ENCODE data around the gene ZGLP1.

The ZGLP1 gene

GRCh38 chr19:10259162-10259905 lies 50.3 kb downstream of the ZGLP1 start:
- H3K4me3 ChIP-seq (ENCODE audit: low read depth, low read length): no peak overlapping the region
- peak; percentile 100 for DNase-seq (ENCODE audit: low read depth)
- TF ChIP-seq POLR2A (IDR thresholded peaks at IDR 0.05; ENCODE audit: extremely low read depth, insufficient read length) (no peak), CTCF (IDR thresholded peaks at IDR 0.05; ENCODE audit: low read depth, low read length) (peak; percentile 100)

- no peak overlapping the region for H3K4me3 ChIP-seq (ENCODE audit: low read depth, low read length)
- peak; percentile 47 for DNase-seq (ENCODE audit: low read depth)
- TF ChIP-seq CTCF (IDR thresholded peaks at IDR 0.05; ENCODE audit: low read depth, low read length) (no peak), MAX (IDR thresholded peaks at IDR 0.05; ENCODE audit: low read depth, low read length) (no peak), MYC (IDR thresholded peaks at IDR 0.05; ENCODE audit: low read depth, low read length) (no peak), POLR2A (IDR thresholded peaks at IDR 0.05; ENCODE audit: extremely low read depth, insufficient read length) (no peak)
Observed at GRCh38 chr19:10258080-10258710, 51.4 kb downstream of the ZGLP1 start.

- peak; percentile 48 for DNase-seq (ENCODE audit: low read depth)
- TF ChIP-seq POLR2A (IDR thresholded peaks at IDR 0.05; ENCODE audit: extremely low read depth, insufficient read length): no peak
- no peak for TF ChIP-seq MYC (IDR thresholded peaks at IDR 0.05; ENCODE audit: low read depth, low read length)
- no peak for TF ChIP-seq MAX (IDR thresholded peaks at IDR 0.05; ENCODE audit: low read depth, low read length)
- TF ChIP-seq CTCF (IDR thresholded peaks at IDR 0.05; ENCODE audit: low read depth, low read length): no peak
- H3K4me3 ChIP-seq (ENCODE audit: low read depth, low read length): no peak overlapping the region
Observed at GRCh38 chr19:10256970-10257615, 52.5 kb downstream of the ZGLP1 start.

- TF ChIP-seq MAX (IDR thresholded peaks at IDR 0.05; ENCODE audit: low read depth, low read length) (no peak), POLR2A (IDR thresholded peaks at IDR 0.05; ENCODE audit: extremely low read depth, insufficient read length) (no peak), MYC (IDR thresholded peaks at IDR 0.05; ENCODE audit: low read depth, low read length) (no peak), CTCF (IDR thresholded peaks at IDR 0.05; ENCODE audit: low read depth, low read length) (no peak)
- H3K4me3 ChIP-seq (ENCODE audit: low read depth, low read length): no peak overlapping the region
- peak; percentile 42 for DNase-seq (ENCODE audit: low read depth)
Observed at GRCh38 chr19:10256551-10256950, 53.1 kb downstream of the ZGLP1 start.

GRCh38 chr19:10255358-10255757 lies 54.3 kb downstream of the ZGLP1 start:
- DNase-seq (ENCODE audit: low read depth): peak; percentile 59
- no peak overlapping the region for H3K4me3 ChIP-seq (ENCODE audit: low read depth, low read length)
- TF ChIP-seq MAX (IDR thresholded peaks at IDR 0.05; ENCODE audit: low read depth, low read length) (no peak), POLR2A (IDR thresholded peaks at IDR 0.05; ENCODE audit: extremely low read depth, insufficient read length) (no peak), CTCF (IDR thresholded peaks at IDR 0.05; ENCODE audit: low read depth, low read length) (no peak), MYC (IDR thresholded peaks at IDR 0.05; ENCODE audit: low read depth, low read length) (no peak)

Measured in NB4 (cell line).